Endothelial cell of umbilical vein (primary cell): ENCODE data around the gene SCTR. TPM values are rescaled to one million over a fixed set of nuclear protein-coding genes. Genes with fewer than 3 reads are reported as not detected.

ENCODE experiments used
- BruUV-seq: library from RNA; stranded (reverse); fragments of 400-500 nt; replicated peaks from 2 replicates; lab custom pipeline; 2021; lab: Mats Ljungman, UMichigan
- CTCF ChIA-PET: fragments of 300-600, 350-600 bp; sonication (Branson Sonifier 250); formaldehyde crosslinking; loops from one replicate; lab custom pipeline; 2021; ENCODE audit warnings: antibody characterized with exemption, inconsistent platforms; lab: Charles Lee
- POLR2A ChIA-PET: fragments of 300-600, 350-600 bp; sonication (Branson Sonifier 250); formaldehyde crosslinking; loops from one replicate; lab custom pipeline; 2021; ENCODE audit warnings: antibody characterized with exemption, inconsistent platforms; lab: Charles Lee
- DNase-seq: peaks from one replicate; pipeline ENCODE4 v3.0.0-alpha.2; 2011; ENCODE audit warnings: low read depth, low spot score
- FAIRE-seq: peaks from 2 replicates; lab custom pipeline; 2011; peaks lifted over from hg19 to GRCh38; lab: Jason Lieb, UNC
- H2AFZ ChIP-seq: 2 replicates; pipeline ENCODE4 v1.6.0; 2012; ENCODE audit warnings: low read depth, low read length, control low read depth, inconsistent platforms
- H3K27ac ChIP-seq: 2 replicates; pipeline ENCODE4 v1.5.1; 2011; ENCODE audit warnings: low read depth, mild to moderate bottlenecking, control low read depth, low read length, moderate library complexity; ENCODE audit not compliant: insufficient read depth
- H3K27me3 ChIP-seq, 2 experiments: 2 replicates each; pipeline versions ENCODE4 v1.6.0 to v1.6.1; 2011; ENCODE audit warnings: low read length in 2 of 2, mixed read lengths in 1 of 2; ENCODE audit not compliant: control insufficient read depth in 2 of 2, insufficient read depth in 2 of 2
- H3K36me3 ChIP-seq, 2 experiments: 2 replicates in 1 of 2; 3 replicates in 1 of 2; pipeline ENCODE4 v1.5.1; 2011; ENCODE audit warnings: low read length in 2 of 2, mild to moderate bottlenecking in 1 of 2, moderate library complexity in 1 of 2; ENCODE audit not compliant: control insufficient read depth in 2 of 2, insufficient read depth in 2 of 2; ENCODE audit errors: extremely low read depth in 1 of 2
- H3K4me1 ChIP-seq: 3 replicates; pipeline ENCODE4 v1.5.1; 2011; ENCODE audit warnings: mild to moderate bottlenecking, low read length; ENCODE audit not compliant: control insufficient read depth, insufficient read depth; ENCODE audit errors: extremely low read depth
- H3K4me2 ChIP-seq: 2 replicates; pipeline ENCODE4 v1.6.1; 2011; ENCODE audit warnings: low read length, control low read depth, mixed read lengths; ENCODE audit not compliant: insufficient read depth
- H3K4me3 ChIP-seq, 3 experiments: fragments of 200-600 bp in 1 of 3; sonication (generic), shearing (Covaris generic) in 1 of 3; replicated peaks in 1 of 3; 2 replicates each; pipeline ENCODE4 v1.5.1; 2011 to 2016; ENCODE audit warnings: control low read depth in 3 of 3, low read length in 3 of 3, mild to moderate bottlenecking in 2 of 3, inconsistent platforms in 1 of 3, low read depth in 1 of 3, moderate library complexity in 1 of 3; ENCODE audit not compliant: insufficient read depth in 1 of 3
- H3K79me2 ChIP-seq: 2 replicates; pipeline ENCODE4 v1.6.0; 2012; ENCODE audit warnings: low read length, inconsistent platforms; ENCODE audit not compliant: control insufficient read depth, insufficient read depth
- H3K9ac ChIP-seq: replicated peaks from 2 replicates; pipeline ENCODE3; 2011; ENCODE audit warnings: low read length, control low read depth; ENCODE audit not compliant: insufficient read depth; ENCODE audit errors: extremely low read depth
- H3K9me1 ChIP-seq: replicated peaks from 3 replicates; pipeline ENCODE4 v1.6.0; 2011; ENCODE audit warnings: mild to moderate bottlenecking, low read length; ENCODE audit not compliant: control insufficient read depth, insufficient read depth; ENCODE audit errors: extremely low read depth
- H3K9me3 ChIP-seq: replicated peaks from 2 replicates; pipeline ENCODE4 v1.5.1; 2012; ENCODE audit warnings: low read length, inconsistent platforms; ENCODE audit not compliant: control insufficient read depth, insufficient read depth
- H4K20me1 ChIP-seq: replicated peaks from 2 replicates; pipeline ENCODE3; 2011; ENCODE audit warnings: mild to moderate bottlenecking, low read length; ENCODE audit not compliant: control insufficient read depth, insufficient read depth; ENCODE audit errors: extremely low read depth
- CTCF ChIP-seq, 2 donors: IDR thresholded peaks; 1 replicate in 1 of 2; 2 replicates in 1 of 2; pipeline ENCODE4 v1.5.1; 2011; ENCODE audit warnings: low read length in 2 of 2, mild to moderate bottlenecking in 2 of 2, moderate library complexity in 2 of 2, control low read depth in 1 of 2, inconsistent platforms in 1 of 2, low read depth in 1 of 2; ENCODE audit not compliant: insufficient read depth in 1 of 2; ENCODE audit errors: extremely low read depth in 1 of 2
- EZH2 ChIP-seq: IDR thresholded peaks from 2 replicates; pipeline ENCODE4 v1.6.1; 2012; ENCODE audit warnings: borderline replicate concordance, low read depth, mild to moderate bottlenecking, moderate library complexity, low read length, inconsistent platforms; ENCODE audit not compliant: severe bottlenecking
- FOS ChIP-seq: IDR thresholded peaks from 2 replicates; pipeline ENCODE4 v1.6.1; 2011; ENCODE audit warnings: mild to moderate bottlenecking, low read length, moderate library complexity, borderline replicate concordance; ENCODE audit not compliant: insufficient read depth
- JUN ChIP-seq: IDR thresholded peaks from 2 replicates; pipeline ENCODE4 v1.6.1; 2011; ENCODE audit warnings: borderline replicate concordance, low read depth; ENCODE audit not compliant: insufficient read length, insufficient read depth
- MAX ChIP-seq: IDR thresholded peaks from 2 replicates; pipeline ENCODE4 v1.6.1; 2011; ENCODE audit not compliant: insufficient read depth, insufficient read length
- MYC ChIP-seq: IDR thresholded peaks from one replicate; pipeline ENCODE4 v1.6.1; 2011; ENCODE audit warnings: mild to moderate bottlenecking, low read depth, low read length
- POLR2A ChIP-seq: IDR thresholded peaks from 2 replicates; pipeline ENCODE4 v1.6.1; 2012; ENCODE audit warnings: low read depth, mild to moderate bottlenecking, control low read depth, low read length
- POLR2AphosphoS5 ChIP-seq: IDR thresholded peaks from 2 replicates; pipeline ENCODE4 v1.6.1; 2012; ENCODE audit warnings: low read depth, mild to moderate bottlenecking, control low read depth, low read length, moderate library complexity; ENCODE audit not compliant: insufficient read depth
- dilution Hi-C: fragments of 300-500 bp; cut with MboI; formaldehyde crosslinking; loops from one replicate; pipeline ENCODE4 v1.15.0; 2019; ENCODE audit warnings: low sequenced_read_pairs; ENCODE audit not compliant: extremely low pct_ligation_motif_present
- intact Hi-C: fragments of 100-400 bp; cut with micrococcal nuclease; formaldehyde crosslinking; loops from one replicate; pipeline ENCODE4 v1.10.0; 2022
- polyA plus RNA-seq, 4 experiments: library from polyadenylated mRNA; depleted of rRNA in 3 of 4; stranded (reverse) in 3 of 4; unstranded in 1 of 4; fragments of >200 nt; gene quantifications; 2 replicates each; pipeline versions ENCODE4 v1.2.1 to v1.2.3, GENCODE V29; 2011 to 2012; ENCODE audit warnings: missing spikeins in 1 of 4
- total RNA-seq: library from RNA; stranded (reverse); gene quantifications from 2 replicates; pipeline ENCODE4 v1.2.3, GENCODE V29; 2021

The SCTR gene
- total and polyA plus RNA-seq, 2 donors (not counting 3 experiments of a cell fraction or from before 2014, with no cell fraction given), result not detected

- Histone ChIP-seq H3K79me2 (no peaks in the 10 kb centered on the region), H3K27me3 (peaks cover 9 to 10% of the 10 kb centered on the region in 2 experiments), H4K20me1 (no peaks in the 10 kb centered on the region), H3K4me3 (no peak overlapping the region), H3K9ac (no peak overlapping the region), H2AFZ (no peak overlapping the region), H3K9me3 (no peaks in the 10 kb centered on the region), H3K27ac (no peak overlapping the region), H3K36me3 (no peaks in the 10 kb centered on the region), H3K4me2 (no peak overlapping the region), H3K9me1 (no peaks in the 10 kb centered on the region), H3K4me1 (no peaks in the 10 kb centered on the region)
- CTCF ChIA-PET, result interaction anchor here (0.7 to 8.6 kb wide), 6 partner anchors 43 to 231 kb away, joined by 3 to 151 read pairs (median 3); no protein-coding TSS in a partner anchor
- dilution Hi-C loops (no loop called here), intact Hi-C loops (loop anchor here (5.0 kb wide), 1 partner anchor 253 kb away; no protein-coding TSS in a partner anchor)
- no peak for TF ChIP-seq POLR2AphosphoS5
- no peak for TF ChIP-seq MYC
- TF ChIP-seq EZH2, result no peak
- no peak for TF ChIP-seq MAX
- no peak for TF ChIP-seq CTCF (IDR thresholded peaks at IDR 0.05; ENCODE audit: extremely low read depth in 1 of 2, insufficient read depth in 1 of 2, low read depth in 1 of 2, low read length in 2 of 2)
- no peak for TF ChIP-seq POLR2A
- TF ChIP-seq JUN, result no peak
- no peak for TF ChIP-seq FOS
- FAIRE-seq (no peak), DNase-seq (no peak)
- POLR2A ChIA-PET, result no interaction called here
- BruUV-seq, result no TSS peak
Observed at GRCh38 chr2:119409506-119409905, 114.8 kb downstream of the SCTR start.
